HG02763 (cell line): ENCODE results near the gene COLEC11.
"Not testable (repeated sequence)": the region's sequence is repeated elsewhere in the genome, so short reads cannot be mapped to it uniquely, and the experiment has no call there.

Experiments used
- ATAC-seq: cut with Tn5 transposase; IDR thresholded peaks from one replicate; pipeline ENCODE4 v1.9.1; 2021; ENCODE audit warnings: mild to moderate bottlenecking, moderate library complexity; ENCODE audit not compliant: unreplicated experiment

COLEC11 gene

GRCh38 chr2:3604991-3605961 is 10.4 kb downstream of the COLEC11 start:
- ATAC-seq, result no peak

GRCh38 chr2:3606028-3606369 is 11.1 kb downstream of the COLEC11 start:
- ATAC-seq, result no peak

GRCh38 chr2:3606370-3607201 is 11.7 kb downstream of the COLEC11 start:
- ATAC-seq, result no peak

- no peak for ATAC-seq
Observed at GRCh38 chr2:3608373-3609278, 13.7 kb downstream of the COLEC11 start.

- ATAC-seq, result not testable (repeated sequence)
Observed at GRCh38 chr2:3609279-3609673, 14.4 kb downstream of the COLEC11 start.

- no peak for ATAC-seq
Observed at GRCh38 chr2:3610415-3610814, 15.5 kb downstream of the COLEC11 start.

GRCh38 chr2:3610881-3611505 is 16.1 kb downstream of the COLEC11 start:
- ATAC-seq, result no peak

- ATAC-seq, result no peak
Observed at GRCh38 chr2:3611589-3611988, 16.7 kb downstream of the COLEC11 start.

- ATAC-seq, result no peak
Observed at GRCh38 chr2:3612639-3613523, 18.0 kb downstream of the COLEC11 start.

- ATAC-seq, result no peak
Observed at GRCh38 chr2:3613524-3613905, 18.6 kb downstream of the COLEC11 start.

- not testable (repeated sequence) for ATAC-seq
Observed at GRCh38 chr2:3614743-3615142, 19.8 kb downstream of the COLEC11 start.

GRCh38 chr2:3615541-3616200 is 20.8 kb downstream of the COLEC11 start:
- ATAC-seq, result not testable (repeated sequence)

- not testable (repeated sequence) for ATAC-seq
Observed at GRCh38 chr2:3616435-3617197, 21.7 kb downstream of the COLEC11 start.

- ATAC-seq, result no peak
Observed at GRCh38 chr2:3617198-3617890, 22.4 kb downstream of the COLEC11 start.

GRCh38 chr2:3618367-3618766 is 23.5 kb downstream of the COLEC11 start:
- no peak for ATAC-seq

- no peak for ATAC-seq
Observed at GRCh38 chr2:3619033-3619432, 24.1 kb downstream of the COLEC11 start.

- not testable (repeated sequence) for ATAC-seq
Observed at GRCh38 chr2:3619661-3620060, 24.7 kb downstream of the COLEC11 start.
